GM12865 (cell line): ENCODE measurements around the gene SALL1.

Experiments used
- DNase-seq: peaks from one replicate; pipeline ENCODE4 v3.0.0; 2010; ENCODE audit warnings: low read depth
- H3K4me3 ChIP-seq: 2 replicates; pipeline ENCODE4 v1.5.1; 2011; ENCODE audit warnings: mild to moderate bottlenecking, low read depth, low read length, control low read depth
- CTCF ChIP-seq: IDR thresholded peaks from 2 replicates; pipeline ENCODE4 v1.5.1; 2011; ENCODE audit warnings: low read length, control low read depth, low read depth, inconsistent platforms; ENCODE audit not compliant: insufficient read depth; ENCODE audit errors: missing control alignments

The SALL1 gene

DNA sequence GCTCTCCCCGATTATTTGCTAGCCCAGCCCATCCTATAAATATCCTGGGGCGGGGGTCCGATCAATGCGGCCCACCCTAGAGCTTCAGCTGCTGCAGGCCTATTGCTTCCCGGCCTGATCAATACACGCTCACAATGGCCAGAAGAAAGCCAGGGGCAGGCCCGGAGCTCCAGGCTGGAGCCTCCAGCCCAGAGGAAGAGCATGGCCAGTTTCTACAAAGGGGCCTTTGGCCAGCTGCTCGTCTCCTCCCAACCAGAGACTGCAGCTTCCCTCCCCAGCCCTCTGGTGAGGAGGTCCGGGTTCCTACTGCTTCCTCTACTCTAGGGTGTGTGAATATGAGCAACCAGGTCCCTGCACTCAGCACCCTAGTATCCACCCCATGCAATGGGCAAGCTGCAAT lies 36.7 kb downstream of the SALL1 start:
- no peak overlapping the region for H3K4me3 ChIP-seq
- no peak for TF ChIP-seq CTCF
- DNase-seq, result no peak

DNA sequence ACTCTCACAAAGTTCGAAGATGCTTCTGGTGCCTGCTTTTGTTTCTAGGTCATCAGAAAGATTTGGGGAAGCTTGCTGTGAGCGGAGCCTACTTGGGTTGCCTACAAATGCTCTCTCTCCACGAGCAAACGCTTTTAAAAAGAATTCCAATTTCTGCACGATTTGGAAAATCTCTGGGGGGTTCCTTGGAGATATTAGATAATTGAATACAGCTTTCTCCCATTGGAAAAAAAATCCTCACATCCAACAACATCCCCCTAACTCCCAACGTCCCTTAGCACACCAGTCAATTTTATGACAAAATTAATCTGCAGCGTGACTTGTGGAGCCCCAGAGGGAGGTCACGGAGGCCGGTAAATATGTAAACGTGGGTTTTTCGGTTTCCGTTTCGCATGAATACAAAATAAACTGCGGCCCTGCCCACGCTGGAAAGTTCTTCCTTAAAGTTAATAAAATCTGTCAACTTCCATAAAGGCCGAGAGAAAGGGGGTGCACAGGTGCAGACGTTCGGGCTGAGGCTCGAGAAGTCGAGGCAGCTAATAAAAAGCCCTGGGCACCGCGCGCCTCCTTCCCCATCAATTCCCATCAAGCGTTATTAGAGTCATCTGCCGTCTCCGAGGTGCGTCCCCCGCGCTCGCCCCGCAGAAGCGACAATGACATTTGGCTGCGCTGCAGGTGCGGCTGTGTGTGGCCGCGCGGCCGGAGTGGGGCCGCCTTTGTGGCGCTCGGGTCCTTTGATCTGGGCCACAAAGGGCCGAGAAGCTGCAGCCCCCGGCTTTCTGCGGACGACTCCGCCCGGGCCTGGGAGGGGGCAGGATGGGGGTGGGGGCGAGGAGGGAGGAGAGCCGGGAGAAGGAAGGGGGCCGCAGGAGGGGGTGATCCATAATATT lies 37.6 kb downstream of the SALL1 start:
- H3K4me3 ChIP-seq, result peak overlapping the region; percentile 4
- no peak for TF ChIP-seq CTCF

GRCh38 chr16:51112323-51112722 lies 38.7 kb downstream of the SALL1 start:
- no peak for TF ChIP-seq CTCF
- DNase-seq, result no peak

More for the DNA sequence above, 37.6 kb downstream of the SALL1 start:
- peak; percentile 14 for DNase-seq

DNA sequence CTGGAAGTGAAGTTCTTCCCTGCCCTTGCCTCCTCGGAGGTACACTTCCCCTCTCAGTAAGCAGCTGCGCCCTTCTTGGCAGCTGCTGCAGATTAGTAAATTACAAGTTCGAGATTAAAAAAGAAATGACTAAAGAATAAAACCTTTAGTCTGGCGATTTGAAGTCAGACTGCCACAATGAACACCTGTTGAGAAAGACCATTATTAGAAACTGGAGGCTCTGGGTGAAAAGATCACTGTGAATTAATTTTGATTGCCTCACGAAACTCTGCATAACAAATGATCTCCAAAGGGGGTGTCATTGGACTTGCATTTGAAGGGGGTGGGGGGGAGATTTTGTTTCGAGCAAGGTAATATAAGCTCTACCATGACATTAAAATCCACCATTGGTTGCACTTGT lies 39.3 kb downstream of the SALL1 start:
- TF ChIP-seq CTCF, result no peak
- H3K4me3 ChIP-seq, result no peak overlapping the region
- DNase-seq, result no peak

More at GRCh38 chr16:51112323-51112722, 38.7 kb downstream of the SALL1 start:
- no peak overlapping the region for H3K4me3 ChIP-seq

DNA sequence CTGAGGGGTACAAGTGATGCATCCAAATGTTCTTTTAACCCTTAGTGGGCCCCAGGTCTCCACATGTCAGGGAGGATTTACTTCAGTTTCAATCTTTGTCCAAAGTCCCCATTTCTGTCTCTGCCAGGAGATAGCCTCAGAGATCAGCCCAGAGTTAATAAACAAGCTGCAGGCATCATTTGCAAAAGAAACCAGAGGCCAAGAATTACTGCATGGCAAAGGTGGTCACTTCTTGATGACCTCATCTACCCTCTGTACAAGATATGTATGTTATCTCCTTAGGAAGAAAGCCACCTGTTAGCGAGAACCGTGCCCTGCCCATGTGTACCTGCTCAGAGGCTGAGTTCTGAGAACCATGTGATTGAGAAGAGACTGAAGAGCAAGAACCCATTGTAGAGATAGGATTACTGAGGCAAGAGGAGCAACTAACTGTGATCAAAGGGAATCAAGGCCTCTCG lies 40.3 kb downstream of the SALL1 start:
- H3K4me3 ChIP-seq, result no peak overlapping the region
- TF ChIP-seq CTCF, result no peak
- no peak for DNase-seq

DNA sequence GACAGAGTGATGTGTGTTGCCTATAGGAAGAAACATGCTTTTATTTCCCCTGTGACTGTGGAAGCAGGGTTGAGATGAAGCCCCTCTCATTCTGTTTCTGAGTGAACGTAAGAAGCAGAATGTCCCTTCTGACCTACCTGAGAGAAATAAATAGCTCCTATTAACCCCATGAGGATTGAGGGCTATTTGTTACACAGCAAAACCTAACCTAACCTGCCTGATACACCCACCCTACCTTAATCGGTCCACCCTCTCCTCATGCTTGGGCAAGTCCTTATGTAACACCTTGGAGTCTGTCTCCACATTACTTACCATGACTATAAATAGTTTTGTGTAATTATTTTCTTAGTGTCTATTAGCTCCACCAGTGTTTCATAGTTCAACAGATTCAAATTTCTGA lies 41.9 kb downstream of the SALL1 start:
- TF ChIP-seq CTCF, result no peak
- no peak overlapping the region for H3K4me3 ChIP-seq
- no peak for DNase-seq
